Activated CD8-positive, alpha-beta T cell treated with anti-CD3 and anti-CD28 coated beads, Interleukin-2, amount 10 ng/mL, durations not matched to agents 7 days and 5 days (primary cell): ENCODE results near the gene ABCD3. TPM values are rescaled to one million over a fixed set of nuclear protein-coding genes. Genes with fewer than 3 reads are reported as not detected.
"Not testable (repeated sequence)": the region's sequence is repeated elsewhere in the genome, so short reads cannot be mapped to it uniquely, and the experiment has no call there.

Experiments used
- ATAC-seq: fragments of 150-1000 bp; cut with Tn5 transposase; one replicate; pipeline ENCODE4 v1.10.0; 2021; ENCODE audit warnings: moderate library complexity
- CTCF ChIA-PET: fragments of 350-600 bp; sonication (Branson Sonifier 250); formaldehyde crosslinking; loops from one replicate; lab custom pipeline; 2021; ENCODE audit warnings: antibody characterized with exemption; lab: Charles Lee
- POLR2A ChIA-PET: fragments of 350-600 bp; sonication (Branson Sonifier 250); formaldehyde crosslinking; loops from one replicate; lab custom pipeline; 2021; ENCODE audit warnings: antibody characterized with exemption; lab: Charles Lee
- DNase-seq: peaks from one replicate; pipeline ENCODE4 v3.0.0-alpha.2; 2020
- H3K27ac Mint-ChIP-seq: one replicate; pipeline ENCODE4 v1.8.0; 2021; ENCODE audit warnings: mild to moderate bottlenecking, mixed read lengths
- H3K27me3 Mint-ChIP-seq: one replicate; pipeline ENCODE4 v1.8.0; 2021; ENCODE audit warnings: low read depth, mixed read lengths
- H3K36me3 Mint-ChIP-seq: one replicate; pipeline ENCODE4 v1.8.0; 2021; ENCODE audit warnings: low read depth, mixed read lengths
- H3K4me1 Mint-ChIP-seq: one replicate; pipeline ENCODE4 v1.8.0; 2021; ENCODE audit warnings: low read depth, mixed read lengths
- H3K4me3 Mint-ChIP-seq: one replicate; pipeline ENCODE4 v1.8.0; 2021; ENCODE audit warnings: mild to moderate bottlenecking, mixed read lengths
- H3K9me3 Mint-ChIP-seq: one replicate; pipeline ENCODE4 v1.8.0; 2022; ENCODE audit warnings: mixed read lengths; ENCODE audit not compliant: insufficient read depth
- total RNA-seq, 2 experiments: library from RNA; stranded (reverse); gene quantifications; one replicate each; pipeline ENCODE4 v1.2.3, GENCODE V29; 2021

Gene ABCD3
- 10 to 100 TPM; 25.0 to 25.2 TPM for total RNA-seq

GRCh38 chr1:94417978-94418663 is at the start of gene ABCD3:
Gene ABCD3 (plus strand): TSS chr1:94418389. CDS start chr1:94418479, 90 bp downstream.
- POLR2A ChIA-PET = interaction anchor here (0.5 to 1.0 kb wide), 5 partner anchors 8 to 388 kb away, joined by 3 to 4 read pairs (median 4); no protein-coding TSS in a partner anchor
- H3K4me3 Mint-ChIP-seq = no peak within 1 kb of the TSS
- peaks cover 13% of the 10 kb centered on the region for H3K27me3 Mint-ChIP-seq
- no peaks in the 10 kb centered on the region for H3K36me3 Mint-ChIP-seq
- CTCF ChIA-PET = no interaction called here
- ATAC-seq (peak; percentile 97), DNase-seq (peak; percentile 97)
- H3K9me3 Mint-ChIP-seq = no peaks in the 10 kb centered on the region
- H3K27ac Mint-ChIP-seq = peak within 1 kb of the TSS; percentile 79
- peaks cover 24% of the 10 kb centered on the region for H3K4me1 Mint-ChIP-seq

DNA sequence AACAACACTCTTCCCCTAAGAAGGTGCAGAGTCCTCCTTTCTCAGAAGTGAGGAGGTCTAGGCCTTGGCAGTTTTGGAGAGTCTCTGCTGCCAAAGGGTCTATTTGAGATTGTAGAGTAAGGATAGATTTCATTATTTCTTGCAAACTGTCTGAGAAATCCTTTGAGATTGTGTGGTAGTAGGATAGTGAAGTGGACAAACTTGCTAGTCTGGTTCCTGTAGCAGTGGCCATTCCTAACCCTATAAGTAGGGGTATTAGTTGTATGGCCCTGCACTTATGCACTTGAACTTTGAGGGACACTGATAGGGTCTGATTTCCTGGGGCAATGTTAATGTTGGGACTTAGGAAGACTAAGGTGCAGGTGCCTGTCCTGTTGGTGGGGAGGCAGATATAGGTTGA is 45.4 kb upstream of the ABCD3 start:
- H3K27ac Mint-ChIP-seq, H3K4me3 Mint-ChIP-seq, CTCF ChIA-PET, DNase-seq, POLR2A ChIA-PET, H3K36me3 Mint-ChIP-seq, H3K9me3 Mint-ChIP-seq, H3K4me1 Mint-ChIP-seq, ATAC-seq: not testable (repeated sequence)
- H3K27me3 Mint-ChIP-seq = peaks cover 14% of the 10 kb centered on the region

- H3K27me3 Mint-ChIP-seq, H3K36me3 Mint-ChIP-seq, DNase-seq, CTCF ChIA-PET, H3K4me1 Mint-ChIP-seq, ATAC-seq, H3K27ac Mint-ChIP-seq, H3K9me3 Mint-ChIP-seq, H3K4me3 Mint-ChIP-seq, POLR2A ChIA-PET: not testable (repeated sequence)
Measured at GRCh38 chr1:94373311-94373710, 44.9 kb upstream of the ABCD3 start.

GRCh38 chr1:94375666-94376065 is 42.5 kb upstream of the ABCD3 start:
- CTCF ChIA-PET, POLR2A ChIA-PET, H3K27me3 Mint-ChIP-seq, H3K9me3 Mint-ChIP-seq, DNase-seq, H3K4me3 Mint-ChIP-seq, H3K36me3 Mint-ChIP-seq, H3K27ac Mint-ChIP-seq, H3K4me1 Mint-ChIP-seq, ATAC-seq: not testable (repeated sequence)

DNA sequence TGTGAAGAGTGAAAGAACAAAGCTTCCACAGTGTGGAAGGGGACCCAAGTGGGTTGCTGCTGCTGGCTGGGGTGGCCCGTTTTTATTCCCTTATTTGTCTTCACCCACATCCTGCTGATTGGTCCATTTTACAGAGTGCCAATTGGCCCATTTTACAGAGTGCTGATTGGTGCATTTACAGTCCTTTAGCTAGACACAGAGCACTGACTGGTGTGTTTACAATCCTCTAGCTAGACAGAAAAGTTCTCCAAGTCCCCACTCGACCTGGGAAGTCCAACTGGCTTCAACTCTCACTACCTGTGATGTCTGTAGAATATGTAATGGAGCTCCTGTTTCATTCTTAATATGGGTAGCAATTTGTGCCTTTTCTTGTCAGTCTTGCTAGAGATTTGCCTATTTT is 39.7 kb upstream of the ABCD3 start:
- POLR2A ChIA-PET, DNase-seq, CTCF ChIA-PET, H3K27me3 Mint-ChIP-seq, H3K9me3 Mint-ChIP-seq, H3K27ac Mint-ChIP-seq, ATAC-seq, H3K4me1 Mint-ChIP-seq, H3K36me3 Mint-ChIP-seq, H3K4me3 Mint-ChIP-seq: not testable (repeated sequence)

GRCh38 chr1:94379615-94380014 is 38.6 kb upstream of the ABCD3 start:
- no peak overlapping the region for H3K27ac Mint-ChIP-seq
- no peak overlapping the region for H3K4me3 Mint-ChIP-seq
- ChIA-PET CTCF (interaction anchor here (1.3 kb wide), 1 partner anchor 9 kb away, joined by 3 read pairs; no protein-coding TSS in a partner anchor), POLR2A (no interaction called here)
- H3K36me3 Mint-ChIP-seq = no peaks in the 10 kb centered on the region
- H3K9me3 Mint-ChIP-seq = no peaks in the 10 kb centered on the region
- H3K27me3 Mint-ChIP-seq = peaks cover 7% of the 10 kb centered on the region
- H3K4me1 Mint-ChIP-seq = peaks cover 6% of the 10 kb centered on the region
- DNase-seq (no peak), ATAC-seq (no peak)

GRCh38 chr1:94382201-94382600 is 36.0 kb upstream of the ABCD3 start:
- H3K9me3 Mint-ChIP-seq = no peaks in the 10 kb centered on the region
- CTCF ChIA-PET = interaction anchor here (0.6 kb wide), 1 partner anchor 414 kb away, joined by 3 read pairs; no protein-coding TSS in a partner anchor
- no peak overlapping the region for H3K27ac Mint-ChIP-seq
- H3K4me1 Mint-ChIP-seq = peaks cover 13% of the 10 kb centered on the region
- DNase-seq (no peak), ATAC-seq (no peak)
- no peak overlapping the region for H3K4me3 Mint-ChIP-seq
- peaks cover 5% of the 10 kb centered on the region for H3K27me3 Mint-ChIP-seq
- H3K36me3 Mint-ChIP-seq = peaks cover 2% of the 10 kb centered on the region
- POLR2A ChIA-PET = no interaction called here

- H3K27me3 Mint-ChIP-seq = peaks cover 5% of the 10 kb centered on the region
- no peak overlapping the region for H3K4me3 Mint-ChIP-seq
- DNase-seq (no peak), ATAC-seq (no peak)
- ChIA-PET CTCF (no interaction called here), POLR2A (no interaction called here)
- no peak overlapping the region for H3K27ac Mint-ChIP-seq
- H3K9me3 Mint-ChIP-seq = no peaks in the 10 kb centered on the region
- H3K36me3 Mint-ChIP-seq = peaks cover 2% of the 10 kb centered on the region
- H3K4me1 Mint-ChIP-seq = peaks cover 13% of the 10 kb centered on the region
Measured at GRCh38 chr1:94383966-94384408, 34.2 kb upstream of the ABCD3 start.

DNA sequence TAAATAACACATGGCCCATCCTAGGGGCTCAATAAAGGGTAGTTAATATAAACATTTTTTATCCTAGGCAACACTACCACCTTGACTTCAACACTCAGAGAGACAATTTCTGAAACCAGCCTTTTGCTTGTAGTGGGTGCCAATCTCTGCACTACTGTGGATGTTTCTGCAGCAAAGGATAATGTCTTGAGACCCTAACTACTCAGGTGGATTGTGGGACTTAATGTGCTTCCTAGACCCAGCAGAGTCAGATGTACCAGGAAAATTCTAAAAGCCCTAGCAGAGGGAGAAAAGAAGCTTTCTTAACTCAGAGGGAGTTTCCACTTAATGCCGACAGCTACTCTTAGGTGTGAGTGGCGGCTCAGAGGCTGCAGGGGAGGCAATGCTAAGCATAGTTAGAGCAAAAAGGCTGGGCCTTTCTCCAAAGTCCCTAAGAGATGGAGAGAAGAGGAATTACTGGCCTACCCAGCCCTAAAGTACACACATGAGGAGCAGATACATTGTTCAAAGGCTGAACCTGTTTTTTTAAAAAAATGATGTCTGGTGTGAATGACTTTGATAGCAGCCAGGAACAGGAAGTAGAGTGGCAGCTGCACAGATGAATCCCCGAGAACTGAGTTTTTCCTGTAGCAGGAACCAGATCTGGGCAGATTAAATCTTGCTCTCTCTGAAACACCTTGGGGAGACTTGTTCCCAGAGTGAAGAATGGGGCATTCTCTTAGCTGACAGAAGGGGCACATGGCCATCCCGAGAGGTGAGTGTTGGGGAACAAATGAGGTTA is 33.5 kb upstream of the ABCD3 start:
- ChIA-PET POLR2A (interaction anchor here (1.0 kb wide), 1 partner anchor 33 kb away, joined by 4 read pairs; no protein-coding TSS in a partner anchor), CTCF (interaction anchor here (0.8 to 1.8 kb wide), 2 partner anchors 16 to 344 kb away, joined by 3 to 5 read pairs; no protein-coding TSS in a partner anchor)
- DNase-seq (no peak), ATAC-seq (no peak)
- H3K4me3 Mint-ChIP-seq = no peak overlapping the region
- H3K4me1 Mint-ChIP-seq = peaks cover 13% of the 10 kb centered on the region
- H3K27ac Mint-ChIP-seq = peak overlapping the region; percentile 69
- H3K9me3 Mint-ChIP-seq = no peaks in the 10 kb centered on the region
- no peaks in the 10 kb centered on the region for H3K27me3 Mint-ChIP-seq
- H3K36me3 Mint-ChIP-seq = peaks cover 2% of the 10 kb centered on the region

DNA sequence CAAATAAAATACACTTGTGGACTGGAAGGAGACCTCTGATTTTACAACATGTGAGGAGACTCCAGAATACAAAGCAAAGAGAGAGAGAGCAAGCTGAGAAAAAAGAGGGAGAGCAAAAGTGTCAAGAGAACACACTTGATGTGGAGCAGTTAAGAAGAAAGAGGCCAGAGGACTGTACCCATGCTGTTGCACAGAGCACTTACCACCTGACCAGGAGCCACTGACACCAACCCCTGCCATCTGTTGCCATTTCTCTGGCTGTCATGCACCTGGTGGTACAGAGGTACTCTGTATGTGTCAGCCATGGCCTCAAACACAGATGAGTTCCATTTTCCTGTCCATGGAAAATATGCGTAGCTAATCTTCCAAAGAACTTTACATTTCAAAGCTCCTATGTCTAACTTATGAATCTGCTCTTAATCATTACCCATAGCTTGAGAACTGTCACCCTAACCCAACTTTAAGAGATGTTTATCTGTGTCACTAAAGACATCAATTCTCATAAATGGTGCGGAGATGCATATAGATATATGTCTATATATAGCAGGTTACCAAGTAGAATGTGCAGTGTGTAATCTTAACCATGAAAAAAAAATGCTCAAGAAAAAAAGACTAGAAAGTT is 32.8 kb upstream of the ABCD3 start:
- no peaks in the 10 kb centered on the region for H3K27me3 Mint-ChIP-seq
- H3K9me3 Mint-ChIP-seq = no peaks in the 10 kb centered on the region
- DNase-seq = no peak
- POLR2A ChIA-PET = interaction anchor here (1.0 kb wide), 1 partner anchor 32 kb away, joined by 4 read pairs; no protein-coding TSS in a partner anchor
- H3K27ac Mint-ChIP-seq = peak overlapping the region; percentile 69
- ATAC-seq = no peak
- peaks cover 2% of the 10 kb centered on the region for H3K36me3 Mint-ChIP-seq
- peaks cover 13% of the 10 kb centered on the region for H3K4me1 Mint-ChIP-seq
- H3K4me3 Mint-ChIP-seq = no peak overlapping the region
- CTCF ChIA-PET = interaction anchor here (0.8 to 1.8 kb wide), 3 partner anchors 15 to 345 kb away, joined by 3 to 5 read pairs (median 3); no protein-coding TSS in a partner anchor

- no peak overlapping the region for H3K27ac Mint-ChIP-seq
- DNase-seq (no peak), ATAC-seq (no peak)
- CTCF ChIA-PET = no interaction called here
- no peaks in the 10 kb centered on the region for H3K27me3 Mint-ChIP-seq
- no peak overlapping the region for H3K4me3 Mint-ChIP-seq
- H3K9me3 Mint-ChIP-seq = no peaks in the 10 kb centered on the region
- peaks cover 2% of the 10 kb centered on the region for H3K36me3 Mint-ChIP-seq
- POLR2A ChIA-PET = no interaction called here
- H3K4me1 Mint-ChIP-seq = peaks cover 9% of the 10 kb centered on the region
Measured at GRCh38 chr1:94389298-94389697, 28.9 kb upstream of the ABCD3 start.
